ENCODE data around the gene KCND2. TPM values are rescaled to one million over a fixed set of nuclear protein-coding genes. Genes with fewer than 3 reads are reported as not detected.
"Not testable (repeated sequence)": the region's sequence is repeated elsewhere in the genome, so short reads cannot be mapped to it uniquely, and the experiment has no call there.

Gene KCND2
- total RNA-seq, 4 donors from 2014 or later, result under 0.01 to 1.3 (median 0.59) TPM; not detected in 1

DNA sequence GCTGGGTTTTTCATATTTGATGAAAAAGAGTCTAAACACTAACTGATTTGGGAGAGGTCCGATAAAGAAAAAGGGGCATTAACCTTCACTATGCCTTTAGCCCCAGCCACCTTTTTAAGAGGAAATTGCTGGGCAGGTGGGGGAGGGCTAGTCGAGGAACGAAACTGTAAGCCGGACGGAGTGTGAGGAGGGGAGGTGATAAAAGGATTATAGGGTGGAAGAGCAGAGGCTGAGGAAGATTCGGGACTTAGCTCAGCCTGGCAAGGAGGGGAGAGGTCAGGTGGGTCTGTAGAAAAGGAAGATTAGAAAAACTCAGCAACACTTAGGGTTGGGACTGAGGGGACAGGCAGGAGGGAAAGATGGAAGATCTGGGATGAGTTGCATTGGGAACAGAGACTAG is 508.0 kb downstream of the KCND2 start:
- DNase-seq (ENCODE audit: low spot score in 2 of 2), result no peak
- Histone ChIP-seq H3K9me3 (no peaks in the 10 kb centered on the region), H3K27me3 (no peaks in the 10 kb centered on the region), H3K36me3 (no peaks in the 10 kb centered on the region), H3K4me3 (no peak overlapping the region), H3K27ac (no peak overlapping the region), H3K4me1 (no peaks in the 10 kb centered on the region)
- 72 to 75% methylated on average over 6 of the region's 6 CpGs for WGBS, 2 donors
- TF ChIP-seq POLR2A (IDR thresholded peaks at IDR 0.05), result no peak
- TF ChIP-seq CTCF (IDR thresholded peaks at IDR 0.05), result no peak

- not testable (repeated sequence) for H3K4me1 ChIP-seq; H3K9me3 ChIP-seq; H3K27ac ChIP-seq; DNase-seq (ENCODE audit: low spot score in 2 of 2); H3K36me3 ChIP-seq; H3K27me3 ChIP-seq; H3K4me3 ChIP-seq
- 95 to 96% methylated on average over 10 of the region's 10 CpGs for WGBS, 2 donors
Measured at GRCh38 chr7:120781924-120782323, 508.9 kb downstream of the KCND2 start.

- 88 to 90% methylated on average over 6 of the region's 6 CpGs for WGBS, 2 donors
Measured at GRCh38 chr7:120783273-120783672, 510.3 kb downstream of the KCND2 start.

DNA sequence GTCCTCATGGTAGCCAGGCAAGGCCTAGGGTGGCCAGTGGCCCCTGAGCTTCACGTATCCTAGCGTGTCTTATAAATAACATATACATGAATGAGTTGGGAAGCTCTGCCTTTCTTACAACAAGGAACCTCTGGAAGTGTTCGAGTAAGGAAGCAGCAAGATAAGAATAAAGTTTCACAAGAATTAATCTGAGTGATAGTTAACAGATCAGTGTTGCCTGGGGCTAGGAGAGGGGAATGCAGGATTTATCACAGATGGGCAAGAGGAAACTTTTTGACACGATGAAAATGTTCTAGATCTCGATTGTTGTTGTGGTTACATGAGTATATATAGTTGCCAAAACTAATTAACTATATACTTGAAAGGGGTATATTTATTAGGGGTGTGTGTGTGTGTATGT is 510.7 kb downstream of the KCND2 start:
- Histone ChIP-seq H3K4me1 (no peaks in the 10 kb centered on the region), H3K27ac (no peak overlapping the region), H3K27me3 (no peaks in the 10 kb centered on the region), H3K9me3 (no peaks in the 10 kb centered on the region), H3K4me3 (no peak overlapping the region), H3K36me3 (no peaks in the 10 kb centered on the region)
- TF ChIP-seq POLR2A (IDR thresholded peaks at IDR 0.05), result no peak
- no peak for TF ChIP-seq CTCF (IDR thresholded peaks at IDR 0.05)
- TF ChIP-seq EP300 (IDR thresholded peaks at IDR 0.05), result no peak
- whole genome bisulfite sequencing, 2 donors, result 79 to 80% methylated on average over 5 of the region's 5 CpGs
- no peak for DNase-seq (ENCODE audit: low spot score in 2 of 2)

More at GRCh38 chr7:120783273-120783672, 510.3 kb downstream of the KCND2 start:
- Histone ChIP-seq H3K9me3 (no peaks in the 10 kb centered on the region), H3K27me3 (no peaks in the 10 kb centered on the region), H3K4me3 (no peak overlapping the region), H3K27ac (no peak overlapping the region), H3K4me1 (no peaks in the 10 kb centered on the region), H3K36me3 (no peaks in the 10 kb centered on the region)
- no peak for DNase-seq (ENCODE audit: low spot score in 2 of 2)
- TF ChIP-seq CTCF (IDR thresholded peaks at IDR 0.05) (no peak), POLR2A (IDR thresholded peaks at IDR 0.05) (no peak), EP300 (IDR thresholded peaks at IDR 0.05) (no peak)

- Histone ChIP-seq H3K4me3 (no peak overlapping the region), H3K27me3 (no peaks in the 10 kb centered on the region), H3K9me3 (no peaks in the 10 kb centered on the region), H3K36me3 (no peaks in the 10 kb centered on the region), H3K27ac (no peak overlapping the region), H3K4me1 (no peaks in the 10 kb centered on the region)
- DNase-seq (ENCODE audit: low spot score in 2 of 2), result no peak
- 60 to 66% methylated on average over 1 of the region's 1 CpG for WGBS, 2 donors
- TF ChIP-seq CTCF (IDR thresholded peaks at IDR 0.05) (no peak), EP300 (IDR thresholded peaks at IDR 0.05) (no peak), POLR2A (IDR thresholded peaks at IDR 0.05) (no peak)
Measured at GRCh38 chr7:120785095-120785494, 512.1 kb downstream of the KCND2 start.

All from tibial nerve (tissue), 4 donors.